Erythroblast (primary cell): ENCODE measurements around the gene USP12.

Experiments
- GATA1 ChIP-seq: IDR thresholded peaks from 2 replicates; pipeline ENCODE4 v1.6.1; 2011; ENCODE audit warnings: low read depth, mild to moderate bottlenecking, control low read depth, low read length, moderate library complexity
- POLR2A ChIP-seq: IDR thresholded peaks from 2 replicates; pipeline ENCODE4 v1.6.1; 2011; ENCODE audit warnings: mild to moderate bottlenecking, low read length

DNA sequence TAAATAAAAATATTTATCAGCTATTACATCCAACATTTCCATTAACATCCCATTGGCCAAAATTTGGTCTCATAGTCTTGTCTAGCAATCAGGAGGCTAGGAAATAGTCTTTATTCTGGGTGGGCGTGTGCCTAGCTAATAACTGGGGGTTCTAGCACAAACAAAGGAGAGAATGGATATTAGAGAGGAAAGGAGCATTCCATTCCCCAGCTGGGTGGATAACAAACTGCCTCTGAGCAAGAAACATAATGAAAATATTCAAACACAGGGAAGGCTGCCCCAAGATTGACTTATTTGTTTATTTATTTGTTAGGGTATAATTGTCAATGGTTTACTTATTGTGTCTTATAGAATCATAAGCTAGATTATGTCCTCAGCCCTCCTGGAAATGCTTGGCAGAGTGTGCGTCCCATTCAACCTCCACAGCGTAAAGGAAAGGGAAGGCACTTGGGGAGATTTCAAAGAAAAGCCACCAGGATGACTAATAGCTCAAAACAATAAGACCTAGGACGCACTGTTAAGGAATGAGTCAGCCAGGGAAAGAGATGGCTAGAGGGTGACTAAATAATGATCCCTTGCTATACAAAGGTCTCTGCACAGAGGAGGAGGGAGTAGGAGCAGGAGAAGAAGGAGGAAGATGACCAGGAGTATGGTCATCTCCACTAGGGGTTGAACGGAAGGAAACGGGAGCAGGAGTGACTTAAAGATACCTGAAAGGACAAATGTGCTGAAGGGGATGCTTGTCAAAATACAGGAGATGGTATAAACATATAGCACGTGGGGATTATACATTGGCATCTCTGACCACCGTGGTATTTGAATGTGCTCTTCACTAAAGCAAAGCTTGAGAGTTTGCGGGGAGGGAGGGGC lies 23.5 kb upstream of the USP12 start:
- TF ChIP-seq POLR2A = no peak
- no peak for TF ChIP-seq GATA1
